ENCODE data around the gene CRPPA.
"Not testable (repeated sequence)": the region's sequence is repeated elsewhere in the genome, so short reads cannot be mapped to it uniquely, and the experiment has no call there.

CRPPA gene

GRCh38 chr7:16397501-16398145, 23.7 kb downstream of the CRPPA start:
- WGBS (ENCODE audit: insufficient coverage, insufficient read length): no CpG with 5 or more reads among the region's 33 CpGs
- Histone ChIP-seq H3K27ac (ENCODE audit: low read length) (no peak overlapping the region), H3K9me3 (ENCODE audit: control insufficient read depth, insufficient read depth, low read length) (peaks cover 2% of the 10 kb centered on the region; the same call in 1 of the 2 replicates), H3K36me3 (ENCODE audit: control insufficient read depth, insufficient read depth, low read length) (peaks cover 3% of the 10 kb centered on the region; the same call in 1 of the 2 replicates), H3K27me3 (ENCODE audit: control insufficient read depth, insufficient read depth, low read length) (no peaks in the 10 kb centered on the region), H3K4me3 (ENCODE audit: low read length) (no peak overlapping the region), H3K4me1 (ENCODE audit: control insufficient read depth, insufficient read depth, low read length) (no peaks in the 10 kb centered on the region)
- DNase-seq (ENCODE audit: low read depth, low spot score): no peak

GRCh38 chr7:16396766-16397500, 24.4 kb downstream of the CRPPA start:
- no CpG with 5 or more reads among the region's 25 CpGs for WGBS (ENCODE audit: insufficient coverage, insufficient read length)
- no peaks in the 10 kb centered on the region for H3K4me1 ChIP-seq (ENCODE audit: control insufficient read depth, insufficient read depth, low read length)
- no peak overlapping the region for H3K4me3 ChIP-seq (ENCODE audit: low read length)
- no peak overlapping the region for H3K27ac ChIP-seq (ENCODE audit: low read length)
- H3K36me3 ChIP-seq (ENCODE audit: control insufficient read depth, insufficient read depth, low read length): peaks cover 3% of the 10 kb centered on the region; the same call in 1 of the 2 replicates
- H3K9me3 ChIP-seq (ENCODE audit: control insufficient read depth, insufficient read depth, low read length): peaks cover 2% of the 10 kb centered on the region; the same call in 1 of the 2 replicates
- no peaks in the 10 kb centered on the region for H3K27me3 ChIP-seq (ENCODE audit: control insufficient read depth, insufficient read depth, low read length)
- no peak for DNase-seq (ENCODE audit: low read depth, low spot score)

GRCh38 chr7:16395121-16395520, 26.2 kb downstream of the CRPPA start:
- H3K4me1 ChIP-seq (ENCODE audit: control insufficient read depth, insufficient read depth, low read length): no peaks in the 10 kb centered on the region
- H3K27ac ChIP-seq (ENCODE audit: low read length): no peak overlapping the region
- no peak for DNase-seq (ENCODE audit: low read depth, low spot score)
- H3K4me3 ChIP-seq (ENCODE audit: low read length): no peak overlapping the region
- no CpG with 5 or more reads among the region's 1 CpG for WGBS (ENCODE audit: insufficient coverage, insufficient read length)
- no peaks in the 10 kb centered on the region for H3K27me3 ChIP-seq (ENCODE audit: control insufficient read depth, insufficient read depth, low read length)
- H3K36me3 ChIP-seq (ENCODE audit: control insufficient read depth, insufficient read depth, low read length): peaks cover 3% of the 10 kb centered on the region; the same call in 1 of the 2 replicates
- peaks cover 2% of the 10 kb centered on the region; the same call in 1 of the 2 replicates for H3K9me3 ChIP-seq (ENCODE audit: control insufficient read depth, insufficient read depth, low read length)

GRCh38 chr7:16393862-16394422, 27.4 kb downstream of the CRPPA start:
- Histone ChIP-seq H3K27ac (ENCODE audit: low read length) (no peak overlapping the region), H3K36me3 (ENCODE audit: control insufficient read depth, insufficient read depth, low read length) (no peaks in the 10 kb centered on the region), H3K4me3 (ENCODE audit: low read length) (no peak overlapping the region), H3K4me1 (ENCODE audit: control insufficient read depth, insufficient read depth, low read length) (no peaks in the 10 kb centered on the region), H3K9me3 (ENCODE audit: control insufficient read depth, insufficient read depth, low read length) (no peaks in the 10 kb centered on the region; the same call in 1 of the 2 replicates), H3K27me3 (ENCODE audit: control insufficient read depth, insufficient read depth, low read length) (no peaks in the 10 kb centered on the region)
- no CpG with 5 or more reads among the region's 4 CpGs for WGBS (ENCODE audit: insufficient coverage, insufficient read length)
- no peak for DNase-seq (ENCODE audit: low read depth, low spot score)

GRCh38 chr7:16392990-16393523, 28.3 kb downstream of the CRPPA start:
- no peaks in the 10 kb centered on the region for H3K27me3 ChIP-seq (ENCODE audit: control insufficient read depth, insufficient read depth, low read length)
- H3K27ac ChIP-seq (ENCODE audit: low read length): no peak overlapping the region
- no peak overlapping the region for H3K4me3 ChIP-seq (ENCODE audit: low read length)
- no peaks in the 10 kb centered on the region for H3K36me3 ChIP-seq (ENCODE audit: control insufficient read depth, insufficient read depth, low read length)
- no CpG with 5 or more reads among the region's 2 CpGs for WGBS (ENCODE audit: insufficient coverage, insufficient read length)
- DNase-seq (ENCODE audit: low read depth, low spot score): no peak
- no peaks in the 10 kb centered on the region; the same call in 1 of the 2 replicates for H3K9me3 ChIP-seq (ENCODE audit: control insufficient read depth, insufficient read depth, low read length)
- no peaks in the 10 kb centered on the region for H3K4me1 ChIP-seq (ENCODE audit: control insufficient read depth, insufficient read depth, low read length)

GRCh38 chr7:16383786-16384185, 37.6 kb downstream of the CRPPA start:
- DNase-seq (ENCODE audit: low read depth, low spot score); H3K9me3 ChIP-seq (ENCODE audit: control insufficient read depth, insufficient read depth, low read length); H3K4me3 ChIP-seq (ENCODE audit: low read length); H3K4me1 ChIP-seq (ENCODE audit: control insufficient read depth, insufficient read depth, low read length); H3K27me3 ChIP-seq (ENCODE audit: control insufficient read depth, insufficient read depth, low read length); H3K36me3 ChIP-seq (ENCODE audit: control insufficient read depth, insufficient read depth, low read length); H3K27ac ChIP-seq (ENCODE audit: low read length): not testable (repeated sequence)
- no CpG with 5 or more reads among the region's 18 CpGs for WGBS (ENCODE audit: insufficient coverage, insufficient read length)

GRCh38 chr7:16383103-16383502, 38.2 kb downstream of the CRPPA start:
- not testable (repeated sequence) for H3K4me1 ChIP-seq (ENCODE audit: control insufficient read depth, insufficient read depth, low read length); H3K4me3 ChIP-seq (ENCODE audit: low read length); H3K27me3 ChIP-seq (ENCODE audit: control insufficient read depth, insufficient read depth, low read length); H3K36me3 ChIP-seq (ENCODE audit: control insufficient read depth, insufficient read depth, low read length); H3K27ac ChIP-seq (ENCODE audit: low read length); H3K9me3 ChIP-seq (ENCODE audit: control insufficient read depth, insufficient read depth, low read length); DNase-seq (ENCODE audit: low read depth, low spot score)
- no CpG with 5 or more reads among the region's 7 CpGs for whole genome bisulfite sequencing (ENCODE audit: insufficient coverage, insufficient read length)
